ENCODE results near the gene FAM13A. TPM values are rescaled to one million over a fixed set of nuclear protein-coding genes. Genes with fewer than 3 reads are reported as not detected.

FAM13A gene
- total and polyA plus RNA-seq, 10 of the 15 experiments (the other 5 are each of a cell fraction or from before 2014, with no cell fraction given): 0.05 to 1.8 (median 0.27) TPM; not detected in 1

DNA sequence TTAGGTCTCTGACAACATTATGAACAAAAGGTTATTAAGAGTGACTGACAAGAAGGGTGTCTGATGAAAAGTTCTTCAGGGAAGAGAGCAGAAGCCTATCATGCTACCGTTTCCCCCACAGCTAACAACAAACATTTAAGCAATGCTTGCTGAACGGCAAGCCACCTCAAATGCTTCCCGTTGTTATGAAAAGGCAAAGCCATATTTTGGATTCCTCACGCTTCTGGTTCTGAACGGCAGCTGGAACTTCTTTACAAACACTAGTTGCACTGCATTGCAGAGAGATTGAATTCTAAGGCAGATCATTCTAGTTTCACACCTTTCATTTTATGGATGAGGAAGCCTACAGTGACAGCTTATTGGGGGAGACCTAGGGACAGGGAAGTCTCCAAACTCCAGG lies 310.8 kb downstream of the FAM13A start:
- Histone ChIP-seq H3K9ac (ENCODE audit: control insufficient read depth, insufficient read depth, low read length) (no peak overlapping the region), H3K4me2 (ENCODE audit: control insufficient read depth, insufficient read depth) (no peak overlapping the region), H3K79me2 (ENCODE audit: control insufficient read depth, insufficient read depth, low read length) (no peaks in the 10 kb centered on the region), H3K4me1 (ENCODE audit: control insufficient read depth, insufficient read depth, low read length) (no peaks in the 10 kb centered on the region), H3K4me3 (no peak overlapping the region), H3K27me3 (replicated peaks in 1 of 2; ENCODE audit: control insufficient read depth in 2 of 2, insufficient read depth in 2 of 2, low read length in 1 of 2) (no peaks in the 10 kb centered on the region), H3K9me3 (replicated peaks; ENCODE audit: control insufficient read depth, insufficient read depth, low read length) (no peaks in the 10 kb centered on the region), H2AFZ (ENCODE audit: control insufficient read depth, low read depth, low read length) (no peak overlapping the region), H4K20me1 (ENCODE audit: control insufficient read depth, insufficient read depth) (no peaks in the 10 kb centered on the region), H3K27ac (ENCODE audit: control insufficient read depth, insufficient read depth) (no peak overlapping the region), H3K36me3 (ENCODE audit: control insufficient read depth in 2 of 2, insufficient read depth in 2 of 2, low read length in 1 of 2) (no peaks in the 10 kb centered on the region)
- ATAC-seq (no peak), FAIRE-seq (no peak), DNase-seq (ENCODE audit: low read depth, low spot score) (no peak)
- ChIA-PET CTCF (no interaction called here), RAD21 (ENCODE audit: unreplicated experiment) (interaction anchor here (0.6 kb wide), 1 partner anchor 753 kb away, joined by 4 read pairs; no protein-coding TSS in a partner anchor), SMC1A (ENCODE audit: uncharacterized antibody, unreplicated experiment) (interaction anchor here (1.3 kb wide), 1 partner anchor 74 kb away, joined by 3 read pairs; no protein-coding TSS in a partner anchor), POLR2A (no interaction called here)
- TF ChIP-seq, protein P1, sequence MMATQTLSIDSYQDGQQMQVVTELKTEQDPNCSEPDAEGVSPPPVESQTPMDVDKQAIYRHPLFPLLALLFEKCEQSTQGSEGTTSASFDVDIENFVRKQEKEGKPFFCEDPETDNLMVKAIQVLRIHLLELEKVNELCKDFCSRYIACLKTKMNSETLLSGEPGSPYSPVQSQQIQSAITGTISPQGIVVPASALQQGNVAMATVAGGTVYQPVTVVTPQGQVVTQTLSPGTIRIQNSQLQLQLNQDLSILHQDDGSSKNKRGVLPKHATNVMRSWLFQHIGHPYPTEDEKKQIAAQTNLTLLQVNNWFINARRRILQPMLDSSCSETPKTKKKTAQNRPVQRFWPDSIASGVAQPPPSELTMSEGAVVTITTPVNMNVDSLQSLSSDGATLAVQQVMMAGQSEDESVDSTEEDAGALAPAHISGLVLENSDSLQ (IDR thresholded peaks at IDR 0.05): no peak
- TF ChIP-seq SIX5 (IDR thresholded peaks at IDR 0.05; ENCODE audit: low read depth, low read length, severe bottlenecking) (no peak), JUNB (IDR thresholded peaks at IDR 0.05) (no peak), SIN3A (IDR thresholded peaks at IDR 0.05; ENCODE audit: low read depth, low read length) (no peak), RB1 (IDR thresholded peaks at IDR 0.05; ENCODE audit: borderline replicate concordance) (no peak), MEF2A (IDR thresholded peaks at IDR 0.05; ENCODE audit: insufficient read depth, low read depth, low read length) (no peak), STAT3 (IDR thresholded peaks at IDR 0.05; ENCODE audit: low read depth, low read length) (no peak), RAD51 (IDR thresholded peaks at IDR 0.05) (no peak), MEF2B (IDR thresholded peaks at IDR 0.05; ENCODE audit: partially characterized antibody, poor library complexity, severe bottlenecking) (no peak)
- TF ChIP-seq, protein P2, sequence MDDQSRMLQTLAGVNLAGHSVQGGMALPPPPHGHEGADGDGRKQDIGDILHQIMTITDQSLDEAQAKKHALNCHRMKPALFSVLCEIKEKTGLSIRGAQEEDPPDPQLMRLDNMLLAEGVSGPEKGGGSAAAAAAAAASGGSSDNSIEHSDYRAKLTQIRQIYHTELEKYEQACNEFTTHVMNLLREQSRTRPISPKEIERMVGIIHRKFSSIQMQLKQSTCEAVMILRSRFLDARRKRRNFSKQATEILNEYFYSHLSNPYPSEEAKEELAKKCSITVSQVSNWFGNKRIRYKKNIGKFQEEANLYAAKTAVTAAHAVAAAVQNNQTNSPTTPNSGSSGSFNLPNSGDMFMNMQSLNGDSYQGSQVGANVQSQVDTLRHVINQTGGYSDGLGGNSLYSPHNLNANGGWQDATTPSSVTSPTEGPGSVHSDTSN (IDR thresholded peaks at IDR 0.05; ENCODE audit: insufficient replicate concordance, low read depth, low read length): no peak
- TF ChIP-seq, protein P3, sequence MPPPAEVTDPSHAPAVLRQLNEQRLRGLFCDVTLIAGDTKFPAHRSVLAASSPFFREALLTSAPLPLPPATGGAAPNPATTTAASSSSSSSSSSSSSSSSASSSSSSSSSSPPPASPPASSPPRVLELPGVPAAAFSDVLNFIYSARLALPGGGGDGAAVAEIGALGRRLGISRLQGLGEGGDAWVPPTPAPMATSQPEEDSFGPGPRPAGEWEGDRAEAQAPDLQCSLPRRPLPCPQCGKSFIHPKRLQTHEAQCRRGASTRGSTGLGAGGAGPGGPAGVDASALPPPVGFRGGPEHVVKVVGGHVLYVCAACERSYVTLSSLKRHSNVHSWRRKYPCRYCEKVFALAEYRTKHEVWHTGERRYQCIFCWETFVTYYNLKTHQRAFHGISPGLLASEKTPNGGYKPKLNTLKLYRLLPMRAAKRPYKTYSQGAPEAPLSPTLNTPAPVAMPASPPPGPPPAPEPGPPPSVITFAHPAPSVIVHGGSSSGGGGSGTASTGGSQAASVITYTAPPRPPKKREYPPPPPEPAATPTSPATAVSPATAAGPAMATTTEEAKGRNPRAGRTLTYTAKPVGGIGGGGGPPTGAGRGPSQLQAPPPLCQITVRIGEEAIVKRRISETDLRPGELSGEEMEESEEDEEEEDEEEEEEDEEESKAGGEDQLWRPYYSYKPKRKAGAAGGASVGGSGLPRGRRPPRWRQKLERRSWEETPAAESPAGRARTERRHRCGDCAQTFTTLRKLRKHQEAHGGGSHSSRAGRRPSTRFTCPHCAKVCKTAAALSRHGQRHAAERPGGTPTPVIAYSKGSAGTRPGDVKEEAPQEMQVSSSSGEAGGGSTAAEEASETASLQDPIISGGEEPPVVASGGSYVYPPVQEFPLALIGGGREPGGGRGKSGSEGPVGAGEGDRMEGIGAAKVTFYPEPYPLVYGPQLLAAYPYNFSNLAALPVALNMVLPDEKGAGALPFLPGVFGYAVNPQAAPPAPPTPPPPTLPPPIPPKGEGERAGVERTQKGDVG (CRISPR knock-in tag; IDR thresholded peaks at IDR 0.05): no peak
- BruUV-seq (replicated peaks): no TSS peak
- intact Hi-C loops (cut with micrococcal nuclease; ENCODE audit: unreplicated experiment): no loop called here
- 73% methylated on average over 5 of the region's 5 CpGs for WGBS (ENCODE audit: insufficient coverage, insufficient replicate concordance, low lambda C conversion rate, missing lambda C conversion rate)
- in situ Hi-C loops (cut with MboI): no loop called here

Measured in GM12878 (cell line).